HEK293 (cell line): Measurements from ENCODE around the gene IRF1.
A peak's percentile ranks its signal among the peaks of the same experiment; 100 is the strongest.

Source experiments
- CTCF ChIA-PET: fragments of 350-600 bp; formaldehyde crosslinking; extraction: SDS; loops from one replicate; lab custom pipeline; 2021; ENCODE audit warnings: antibody characterized with exemption; lab: Yijun Ruan, JAX
- POLR2A ChIA-PET: fragments of 300-600 bp; formaldehyde crosslinking; extraction: SDS; loops from one replicate; lab custom pipeline; 2020; ENCODE audit warnings: antibody characterized with exemption, inconsistent platforms; lab: Yijun Ruan, JAX
- H3K27ac ChIP-seq: fragments of 200-500 bp; sonication (Bioruptor generic); 2 replicates; pipeline ENCODE4 v1.5.1; 2014; ENCODE audit warnings: low read depth, low read length, control low read depth, inconsistent platforms; ENCODE audit errors: extremely low read depth
- H3K36me3 ChIP-seq, 2 experiments: fragments of 200-500 bp in 1 of 2; sonication (Bioruptor generic) in 1 of 2; 1 replicate in 1 of 2; 2 replicates in 1 of 2; pipeline ENCODE4 v1.5.1; 2014 to 2017; ENCODE audit warnings: inconsistent platforms in 2 of 2, low read length in 2 of 2; ENCODE audit not compliant: control insufficient read depth in 2 of 2, insufficient read depth in 1 of 2
- H3K4me1 ChIP-seq: fragments of 200-500 bp; sonication (Bioruptor generic); 2 replicates; pipeline ENCODE4 v1.5.1; 2014; ENCODE audit warnings: mild to moderate bottlenecking, low read length, inconsistent platforms; ENCODE audit not compliant: control insufficient read depth, insufficient read depth
- H3K4me3 ChIP-seq: 2 replicates; pipeline ENCODE4 v1.5.1; 2011; ENCODE audit warnings: low read depth, mild to moderate bottlenecking, control low read depth, low read length, moderate library complexity
- H3K9me3 ChIP-seq: fragments of 200-500 bp; sonication (Bioruptor generic); 2 replicates; pipeline ENCODE4 v1.5.1; 2014; ENCODE audit warnings: low read depth, low read length, inconsistent platforms; ENCODE audit not compliant: control insufficient read depth, insufficient read depth
- BCL6B ChIP-seq: fragments of 450-650 bp; formaldehyde crosslinking; IDR thresholded peaks from 2 replicates; pipeline ENCODE4 v1.5.1; 2017; ENCODE audit warnings: missing biosample characterization, missing genetic modification characterization
- GLIS2 ChIP-seq: fragments of 450-650 bp; formaldehyde crosslinking; IDR thresholded peaks from 2 replicates; pipeline ENCODE4 v1.5.1; 2016; ENCODE audit warnings: missing biosample characterization, missing genetic modification characterization
- KLF9 ChIP-seq: fragments of 450-650 bp; formaldehyde crosslinking; IDR thresholded peaks from 2 replicates; pipeline ENCODE4 v1.5.1; 2016; ENCODE audit warnings: missing biosample characterization, missing genetic modification characterization, low read depth
- OVOL3 ChIP-seq: fragments of 450-650 bp; formaldehyde crosslinking; IDR thresholded peaks from 2 replicates; pipeline ENCODE4 v1.5.1; 2016; ENCODE audit warnings: missing biosample characterization, missing genetic modification characterization
- PRDM10 ChIP-seq: fragments of 450-650 bp; formaldehyde crosslinking; IDR thresholded peaks from 2 replicates; pipeline ENCODE4 v1.5.1; 2016; ENCODE audit warnings: missing biosample characterization, missing genetic modification characterization
- REST ChIP-seq: fragments of 450-650 bp; formaldehyde crosslinking; IDR thresholded peaks from 2 replicates; pipeline ENCODE4 v1.5.1; 2016; ENCODE audit warnings: missing biosample characterization, missing genetic modification characterization
- SP3 ChIP-seq: fragments of 450-650 bp; formaldehyde crosslinking; IDR thresholded peaks from 2 replicates; pipeline ENCODE4 v1.5.1; 2016; ENCODE audit warnings: missing biosample characterization, missing genetic modification characterization
- TCF7L2 ChIP-seq: IDR thresholded peaks from 2 replicates; pipeline ENCODE4 v1.6.1; 2011; ENCODE audit warnings: low read depth, mild to moderate bottlenecking, inconsistent platforms, low read length, moderate library complexity, borderline replicate concordance
- YY1 ChIP-seq: fragments of 450-650 bp; formaldehyde crosslinking; IDR thresholded peaks from 2 replicates; pipeline ENCODE4 v1.5.1; 2018; ENCODE audit warnings: missing biosample characterization, missing genetic modification characterization
- ZIC2 ChIP-seq: fragments of 450-650 bp; formaldehyde crosslinking; IDR thresholded peaks from 2 replicates; pipeline ENCODE4 v1.5.1; 2016; ENCODE audit warnings: missing biosample characterization, missing genetic modification characterization
- ZNF133 ChIP-seq: fragments of 450-650 bp; formaldehyde crosslinking; IDR thresholded peaks from 2 replicates; pipeline ENCODE4 v1.5.1; 2016; ENCODE audit warnings: missing biosample characterization, missing genetic modification characterization
- ZNF146 ChIP-seq: fragments of 450-650 bp; formaldehyde crosslinking; IDR thresholded peaks from 2 replicates; pipeline ENCODE4 v1.5.1; 2016; ENCODE audit warnings: missing biosample characterization, missing genetic modification characterization
- ZNF16 ChIP-seq: fragments of 450-650 bp; formaldehyde crosslinking; IDR thresholded peaks from 2 replicates; pipeline ENCODE4 v1.5.1; 2016; ENCODE audit warnings: low read depth, missing biosample characterization, missing genetic modification characterization
- ZNF2 ChIP-seq: fragments of 450-650 bp; formaldehyde crosslinking; IDR thresholded peaks from 2 replicates; pipeline ENCODE4 v1.5.1; 2016; ENCODE audit warnings: missing biosample characterization, missing genetic modification characterization
- ZNF239 ChIP-seq: fragments of 450-650 bp; formaldehyde crosslinking; IDR thresholded peaks from 2 replicates; pipeline ENCODE4 v1.5.1; 2016; ENCODE audit warnings: missing biosample characterization, missing genetic modification characterization
- ZNF266 ChIP-seq: fragments of 450-650 bp; formaldehyde crosslinking; IDR thresholded peaks from 2 replicates; pipeline ENCODE4 v1.5.1; 2016; ENCODE audit warnings: missing biosample characterization, missing genetic modification characterization, low read depth
- ZNF341 ChIP-seq: fragments of 450-650 bp; formaldehyde crosslinking; IDR thresholded peaks from 2 replicates; pipeline ENCODE4; 2016; ENCODE audit warnings: low read depth, missing biosample characterization, missing genetic modification characterization
- ZNF391 ChIP-seq: fragments of 450-650 bp; formaldehyde crosslinking; IDR thresholded peaks from 2 replicates; pipeline ENCODE4 v1.5.1; 2016; ENCODE audit warnings: low read depth, missing biosample characterization, missing genetic modification characterization, borderline replicate concordance
- ZNF433 ChIP-seq: fragments of 450-650 bp; formaldehyde crosslinking; IDR thresholded peaks from 2 replicates; pipeline ENCODE4 v1.5.1; 2016; ENCODE audit warnings: missing biosample characterization, missing genetic modification characterization, low read depth
- ZNF529 ChIP-seq: fragments of 450-650 bp; formaldehyde crosslinking; IDR thresholded peaks from 2 replicates; pipeline ENCODE4 v1.5.1; 2017; ENCODE audit warnings: missing genetic modification characterization, missing biosample characterization; ENCODE audit not compliant: insufficient replicate concordance
- ZNF555 ChIP-seq: fragments of 450-650 bp; formaldehyde crosslinking; conservative IDR thresholded peaks from 2 replicates; pipeline ENCODE4 v1.5.1; 2017; ENCODE audit warnings: missing biosample characterization, mild to moderate bottlenecking, missing genetic modification characterization, inconsistent platforms
- ZNF585B ChIP-seq: fragments of 450-650 bp; formaldehyde crosslinking; IDR thresholded peaks from 2 replicates; pipeline ENCODE4 v1.5.1; 2016; ENCODE audit warnings: missing biosample characterization, missing genetic modification characterization
- ZNF701 ChIP-seq: fragments of 450-650 bp; formaldehyde crosslinking; IDR thresholded peaks from 2 replicates; pipeline ENCODE4 v1.5.1; 2016; ENCODE audit warnings: missing biosample characterization, missing genetic modification characterization
- ZNF707 ChIP-seq: fragments of 450-650 bp; formaldehyde crosslinking; IDR thresholded peaks from 2 replicates; pipeline ENCODE4 v1.5.1; 2016; ENCODE audit warnings: missing biosample characterization, missing genetic modification characterization
- ZNF76 ChIP-seq: fragments of 450-650 bp; formaldehyde crosslinking; IDR thresholded peaks from 2 replicates; pipeline ENCODE4; 2016; ENCODE audit warnings: low read depth, missing biosample characterization, missing genetic modification characterization, borderline replicate concordance
- TF ChIP-seq, protein P1 (sequence below): fragments of 450-650 bp; formaldehyde crosslinking; IDR thresholded peaks from 2 replicates; pipeline ENCODE4 v1.5.1; 2016; ENCODE audit warnings: missing biosample characterization, missing genetic modification characterization

The IRF1 gene, protein sequence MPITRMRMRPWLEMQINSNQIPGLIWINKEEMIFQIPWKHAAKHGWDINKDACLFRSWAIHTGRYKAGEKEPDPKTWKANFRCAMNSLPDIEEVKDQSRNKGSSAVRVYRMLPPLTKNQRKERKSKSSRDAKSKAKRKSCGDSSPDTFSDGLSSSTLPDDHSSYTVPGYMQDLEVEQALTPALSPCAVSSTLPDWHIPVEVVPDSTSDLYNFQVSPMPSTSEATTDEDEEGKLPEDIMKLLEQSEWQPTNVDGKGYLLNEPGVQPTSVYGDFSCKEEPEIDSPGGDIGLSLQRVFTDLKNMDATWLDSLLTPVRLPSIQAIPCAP

DNA sequence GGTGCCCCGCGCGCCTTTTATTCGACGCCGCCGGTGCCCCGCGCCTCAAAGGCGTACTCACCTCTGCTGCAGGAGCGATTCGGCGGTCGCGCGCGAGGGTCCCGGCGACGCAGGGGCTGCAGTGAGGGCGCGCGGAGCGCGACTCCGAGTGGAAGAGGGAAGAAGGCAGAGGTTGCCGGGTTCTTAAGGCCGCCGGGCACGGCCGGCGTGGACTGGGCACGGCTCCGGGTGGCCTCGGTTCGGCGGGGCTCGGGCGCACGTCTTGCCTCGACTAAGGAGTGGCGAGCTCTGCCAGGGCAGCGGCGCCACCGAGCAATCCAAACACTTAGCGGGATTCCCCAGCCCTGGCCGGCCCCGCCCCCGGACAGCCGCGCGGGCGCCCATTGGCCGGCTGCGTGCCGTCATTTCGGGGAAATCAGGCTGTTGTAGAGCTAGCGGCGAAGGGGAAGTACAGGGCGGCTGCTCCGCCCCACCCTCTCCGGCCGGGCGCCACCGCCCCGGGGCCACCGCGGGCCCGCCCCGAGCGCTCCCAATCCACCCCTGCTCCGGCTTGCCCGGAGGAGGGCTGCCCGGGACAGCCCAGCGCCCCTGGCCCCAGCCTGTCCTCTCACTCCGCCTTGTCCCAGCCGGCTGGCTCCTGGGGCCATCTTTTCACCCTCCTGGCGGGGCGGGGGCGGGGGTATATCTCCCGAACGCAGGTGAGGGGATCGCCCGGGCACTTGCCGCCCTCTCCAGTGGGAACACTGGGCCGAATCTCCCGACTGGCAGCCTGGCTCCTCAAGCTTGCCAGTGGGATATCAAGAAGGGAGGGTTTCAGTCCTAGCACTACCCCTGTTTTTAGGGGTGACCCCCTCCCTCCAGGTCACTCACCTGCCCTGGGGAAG is at the start of gene IRF1:
Gene IRF1 (minus strand): TSS at position 290 of the 884 bp plus-strand sequence. CDS start 1,295 bp downstream, outside the sequence.
- Histone ChIP-seq H3K4me1 (peaks cover 6% of the 10 kb centered on the region), H3K9me3 (no peaks in the 10 kb centered on the region), H3K36me3 (peaks cover 0 to 33% of the 10 kb centered on the region in 2 experiments; a peak in 1 of 3 replicates), H3K4me3 (peak within 1 kb of the TSS; percentile 73), H3K27ac (peak within 1 kb of the TSS; percentile 79; the same call in 1 of the 2 replicates)
- CTCF ChIA-PET: interaction anchor here (0.7 to 2.6 kb wide), 12 partner anchors 11 to 275 kb away, joined by 3 to 12 read pairs (median 3); no protein-coding TSS in a partner anchor
- POLR2A ChIA-PET: interaction anchor here (0.7 to 2.6 kb wide), 24 partner anchors 9 to 263 kb away, joined by 3 to 27 read pairs (median 7); partner anchors contain the start of genes P4HA2, SLC22A4 and SLC22A5
- TF ChIP-seq ZIC2 (tag by site-specific recombination) (no peak), ZNF707 (tag by site-specific recombination) (no peak), ZNF239 (no peak), ZNF133 (tag by site-specific recombination) (no peak), TCF7L2 (no peak), ZNF341 (tag by site-specific recombination) (peak; percentile 95), ZNF146 (tag by site-specific recombination) (no peak), YY1 (tag by site-specific recombination) (peak; percentile 64), ZNF76 (peak; percentile 75; the same call in 1 of the 2 replicates), ZNF433 (no peak), ZNF585B (tag by site-specific recombination) (no peak), ZNF2 (tag by site-specific recombination) (peak; percentile 85), ZNF16 (no peak), REST (tag by site-specific recombination) (no peak), OVOL3 (tag by site-specific recombination) (0 out of 2 replicates have a peak, but pooled peaks have one; percentile 39), GLIS2 (tag by site-specific recombination) (no peak; the same call in 1 of the 2 replicates), PRDM10 (peak; percentile 64; the same call in 1 of the 2 replicates), BCL6B (tag by site-specific recombination) (no peak), ZNF529 (no peak), SP3 (tag by site-specific recombination) (peak; percentile 74), ZNF391 (tag by site-specific recombination) (peak; percentile 89), ZNF701 (tag by site-specific recombination) (no peak), KLF9 (tag by site-specific recombination) (peak; percentile 69; the same call in 1 of the 2 replicates), ZNF266 (no peak), ZNF555 (tag by site-specific recombination) (no peak)
- TF ChIP-seq, protein P1, sequence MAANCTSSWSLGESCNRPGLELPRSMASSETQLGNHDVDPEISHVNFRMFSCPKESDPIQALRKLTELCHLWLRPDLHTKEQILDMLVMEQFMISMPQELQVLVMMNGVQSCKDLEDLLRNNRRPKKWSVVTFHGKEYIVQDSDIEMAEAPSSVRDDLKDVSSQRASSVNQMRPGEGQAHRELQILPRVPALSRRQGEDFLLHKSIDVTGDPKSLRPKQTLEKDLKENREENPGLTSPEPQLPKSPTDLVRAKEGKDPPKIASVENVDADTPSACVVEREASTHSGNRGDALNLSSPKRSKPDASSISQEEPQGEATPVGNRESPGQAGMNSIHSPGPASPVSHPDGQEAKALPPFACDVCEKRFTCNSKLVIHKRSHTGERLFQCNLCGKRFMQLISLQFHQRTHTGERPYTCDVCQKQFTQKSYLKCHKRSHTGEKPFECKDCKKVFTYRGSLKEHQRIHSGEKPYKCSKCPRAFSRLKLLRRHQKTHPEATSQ (tag by site-specific recombination): 0 out of 2 replicates have a peak, but pooled peaks have one; percentile 0
